NCI-H2107 (cell line): Measurements from ENCODE around the gene XRCC4.
A peak's percentile ranks its signal among the peaks of the same experiment; 100 is the strongest.

Source experiments
- DNase-seq: peaks from one replicate; lab custom pipeline; 2025; lab: John Stamatoyannopoulos, UW

The XRCC4 gene

GRCh38 chr5:83071286-83072051 lies 5.9 kb upstream of the XRCC4 start:
- no peak for DNase-seq

GRCh38 chr5:83072966-83073365 lies 4.4 kb upstream of the XRCC4 start:
- no peak for DNase-seq

- DNase-seq = no peak
These were observed 415 bp downstream of the XRCC4 start for GRCh38 chr5:83077662-83078261.

DNA sequence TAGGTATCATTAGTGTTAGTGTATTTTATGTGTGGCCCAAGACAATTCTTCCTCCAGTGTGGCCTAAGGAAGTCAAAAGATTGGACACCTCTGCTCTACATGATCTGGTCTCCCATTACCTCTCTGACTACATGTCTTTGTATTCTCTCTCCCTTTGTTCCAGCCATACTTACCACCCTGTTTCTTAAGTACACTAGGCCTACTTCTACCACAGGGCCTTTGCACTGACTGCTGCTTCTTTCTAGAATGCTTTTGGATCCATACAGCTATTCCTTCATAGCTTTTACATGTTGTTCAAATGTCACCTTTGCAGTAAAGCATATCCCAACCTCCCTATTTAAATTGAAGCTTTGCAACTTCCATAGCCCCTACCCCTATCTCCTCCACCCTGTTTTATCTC lies 5.4 kb downstream of the XRCC4 start:
- DNase-seq = no peak

DNA sequence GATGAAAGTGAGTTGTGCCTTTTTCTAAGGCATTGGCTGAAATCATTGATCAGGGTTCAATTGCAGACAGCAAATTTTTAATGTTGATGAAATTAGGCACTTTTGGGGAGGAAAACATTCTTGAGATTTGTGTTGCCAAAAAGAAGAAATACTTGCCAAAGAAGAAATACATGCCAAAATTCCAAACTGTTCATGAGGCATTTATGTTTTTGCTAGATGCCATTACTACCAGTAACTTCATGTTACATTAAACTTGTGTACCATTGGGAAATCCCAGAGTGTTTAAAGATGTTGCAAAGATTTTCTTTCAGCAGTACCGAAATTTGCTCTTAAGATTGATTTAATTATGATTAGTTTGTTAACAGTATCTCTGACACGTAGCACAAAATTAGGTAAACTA lies 7.0 kb downstream of the XRCC4 start:
- DNase-seq = no peak

GRCh38 chr5:83085106-83085505 lies 7.8 kb downstream of the XRCC4 start:
- no peak for DNase-seq

- DNase-seq = no peak
These were observed 12.8 kb downstream of the XRCC4 start for GRCh38 chr5:83090169-83090568.

GRCh38 chr5:83092619-83093018 lies 15.3 kb downstream of the XRCC4 start:
- DNase-seq = no peak

GRCh38 chr5:83093692-83094091 lies 16.3 kb downstream of the XRCC4 start:
- no peak for DNase-seq

DNA sequence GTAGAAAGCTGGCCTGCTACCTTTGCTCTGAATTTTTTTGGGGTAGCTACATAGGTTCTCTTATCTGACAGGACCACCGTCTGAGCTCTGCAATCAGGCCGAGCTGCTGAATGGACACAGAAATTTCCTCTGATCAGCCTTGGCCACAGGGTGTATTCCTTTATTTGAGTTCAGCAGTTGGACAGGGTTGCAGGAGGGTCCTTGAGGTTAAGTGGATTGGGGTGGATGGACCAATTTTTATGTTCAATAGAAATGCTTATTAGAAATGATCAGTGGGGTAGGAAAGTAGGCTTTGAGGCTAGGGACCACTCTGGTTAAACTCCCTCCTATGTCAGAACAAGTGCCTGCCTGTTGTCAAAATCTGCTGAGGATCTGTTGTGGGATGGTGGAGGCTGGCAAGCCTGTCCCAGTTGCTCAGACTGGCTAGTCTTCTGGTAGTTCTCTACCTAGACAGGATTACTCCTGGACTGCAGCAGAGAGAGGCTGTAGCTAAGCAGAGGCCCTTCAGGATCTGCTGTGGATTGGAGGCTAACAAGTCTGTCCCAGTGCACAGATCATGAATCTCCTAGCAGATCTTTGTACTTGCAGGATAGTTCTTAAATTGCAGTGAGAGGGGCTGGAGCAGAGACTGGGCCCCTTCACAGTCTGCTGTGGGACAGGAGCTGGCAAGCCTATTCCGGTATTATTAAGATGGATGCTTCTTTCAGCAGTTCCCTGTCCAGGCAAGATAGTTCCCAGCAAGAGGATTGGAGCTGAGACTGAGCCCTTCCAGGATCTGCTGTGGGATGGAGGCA lies 18.0 kb downstream of the XRCC4 start:
- no peak for DNase-seq

DNA sequence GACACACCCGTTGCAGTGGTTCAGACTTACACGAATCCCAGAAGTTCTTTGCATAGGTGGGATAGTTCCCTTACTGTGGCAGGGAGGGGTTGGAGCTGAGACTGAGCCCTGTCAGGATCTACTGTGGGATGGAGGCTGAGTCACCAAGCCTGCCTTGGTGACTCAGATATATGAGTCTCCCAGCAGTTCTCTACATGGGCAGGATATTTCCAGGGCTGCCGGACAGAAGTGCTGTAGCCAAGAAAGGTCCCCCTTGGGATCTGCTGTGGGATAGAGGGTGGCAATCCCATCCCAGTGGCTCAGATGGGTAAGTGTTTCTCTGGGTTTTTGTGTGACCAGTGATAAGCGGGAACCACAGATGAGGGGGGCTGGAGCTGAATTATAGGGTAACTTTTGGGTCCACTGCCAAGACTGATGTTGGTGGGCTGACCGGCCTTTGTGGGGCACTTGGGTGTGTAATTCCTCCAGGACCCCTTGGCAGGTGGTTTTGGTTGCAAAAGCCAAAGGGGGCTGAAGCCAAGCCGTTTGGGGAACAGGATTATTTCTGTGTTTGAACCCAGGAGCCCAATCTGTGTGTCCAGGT lies 18.7 kb downstream of the XRCC4 start:
- no peak for DNase-seq

DNA sequence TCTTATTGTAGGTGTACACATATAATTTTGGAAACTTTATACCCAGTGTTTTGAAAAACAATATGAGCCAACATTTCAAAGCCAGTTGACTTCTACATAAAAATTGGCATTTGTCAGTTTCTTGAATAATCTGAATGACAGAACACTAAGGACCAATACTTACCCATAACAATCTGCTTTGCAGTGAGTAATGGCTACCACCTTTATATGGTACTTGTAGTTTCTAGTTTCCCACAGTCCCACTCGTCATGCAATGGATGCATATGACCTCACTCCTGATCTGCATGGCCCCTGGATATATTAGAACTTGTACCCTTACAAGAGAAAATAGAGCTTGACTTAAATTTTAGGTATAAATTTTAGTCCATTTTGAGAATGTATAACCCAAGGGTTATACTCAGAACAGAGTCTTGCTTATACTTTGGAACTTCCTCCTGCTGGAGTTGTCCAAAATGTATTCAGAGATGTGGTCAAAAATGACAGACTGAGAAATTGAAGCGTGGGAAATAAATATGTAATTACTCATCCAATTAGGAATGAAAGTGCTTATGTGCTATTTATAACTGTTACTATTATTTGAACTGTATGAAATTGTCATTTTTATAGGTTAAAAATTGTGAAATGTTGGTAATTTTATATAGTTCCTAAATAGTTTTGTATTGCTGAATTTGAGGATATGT lies 19.5 kb downstream of the XRCC4 start:
- DNase-seq = no peak

DNA sequence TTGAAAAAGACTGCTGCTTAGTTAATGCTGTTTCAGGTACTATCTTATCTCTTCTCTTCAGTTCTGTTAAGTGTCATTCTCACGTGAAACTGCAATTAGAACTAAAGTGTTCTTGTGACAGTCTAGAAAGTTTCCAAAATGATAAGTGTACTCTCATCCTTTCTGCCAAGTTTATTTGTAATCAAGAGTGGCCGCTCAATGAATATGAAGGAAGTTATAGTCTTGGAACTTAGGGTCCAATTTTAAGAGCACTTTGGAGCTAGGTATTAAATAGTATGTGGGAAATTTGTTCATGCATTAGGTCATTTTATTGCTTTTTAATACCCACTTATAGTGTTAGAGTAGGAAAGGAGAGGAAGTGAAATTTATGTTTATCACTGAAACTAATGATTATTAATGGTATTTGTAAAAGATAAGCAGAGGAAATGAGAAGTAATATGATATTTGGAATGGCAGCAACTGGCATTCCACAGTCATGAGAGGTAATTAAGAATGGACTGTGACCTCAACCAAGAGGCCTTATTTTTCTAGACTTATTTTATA lies 20.4 kb downstream of the XRCC4 start:
- no peak for DNase-seq

GRCh38 chr5:83099001-83099400 lies 21.7 kb downstream of the XRCC4 start:
- DNase-seq = peak; percentile 0

DNA sequence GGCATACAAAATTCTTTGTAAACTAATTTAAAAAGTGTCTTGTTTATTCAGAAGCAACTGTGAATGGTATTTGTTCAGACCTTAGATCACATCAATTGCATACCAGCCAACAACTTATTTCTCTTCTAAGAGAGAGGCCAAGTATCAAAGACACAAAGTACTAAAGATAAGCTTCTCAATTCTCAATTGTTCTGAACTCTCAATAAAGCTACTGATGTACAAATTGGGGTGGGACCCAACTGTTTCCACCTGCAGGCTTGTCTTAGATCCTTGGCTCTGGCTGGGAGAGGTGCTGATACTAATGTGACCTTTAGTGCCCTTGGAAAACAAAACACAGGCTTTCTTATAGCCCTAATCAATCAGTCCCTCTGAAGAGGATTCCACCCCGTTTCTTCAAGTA lies 22.1 kb downstream of the XRCC4 start:
- no peak for DNase-seq

GRCh38 chr5:83101514-83101913 lies 24.2 kb downstream of the XRCC4 start:
- DNase-seq = no peak

- DNase-seq = no peak
These were observed 25.1 kb downstream of the XRCC4 start for GRCh38 chr5:83102364-83102980.

DNA sequence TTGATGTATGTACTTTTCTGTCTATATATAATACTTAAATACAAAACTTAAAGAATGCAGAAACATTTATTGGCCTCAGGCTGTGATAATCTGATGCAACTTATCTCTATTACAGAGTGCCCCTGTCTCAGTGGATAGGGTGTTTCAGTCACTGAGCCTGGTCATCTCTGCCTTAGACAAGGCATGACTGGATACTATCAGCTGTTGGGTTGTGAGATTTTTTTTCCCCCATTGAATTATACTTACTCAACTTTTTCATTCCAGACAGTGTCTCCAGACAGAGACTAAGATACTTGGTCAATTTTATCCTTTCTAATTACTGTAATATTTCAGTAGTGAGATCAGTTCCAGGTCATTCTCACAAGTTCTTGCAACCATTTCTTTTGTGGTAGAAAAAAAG lies 26.7 kb downstream of the XRCC4 start:
- DNase-seq = no peak

- DNase-seq = no peak
These were observed 30.5 kb downstream of the XRCC4 start for GRCh38 chr5:83107692-83108420.

- DNase-seq = no peak
These were observed 32.0 kb downstream of the XRCC4 start for GRCh38 chr5:83109380-83109779.

DNA sequence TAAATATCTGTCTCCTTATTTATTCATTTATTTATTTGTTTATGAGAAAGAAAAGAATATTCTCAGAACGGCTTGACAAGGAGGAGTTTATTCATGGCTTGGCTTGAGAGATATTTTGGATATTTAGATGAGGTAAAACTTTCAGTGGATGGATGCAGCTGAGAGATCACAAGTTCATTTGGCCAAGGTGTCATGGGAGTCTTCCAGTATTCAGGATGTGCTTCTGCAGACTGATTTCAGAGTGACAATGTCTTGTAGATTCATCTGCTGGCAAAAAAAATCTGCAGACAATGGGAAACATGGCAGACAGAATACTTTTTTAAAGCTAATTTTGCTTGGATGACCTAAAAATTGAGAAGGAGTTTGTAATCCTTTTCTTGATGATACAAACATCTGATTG lies 38.5 kb downstream of the XRCC4 start:
- no peak for DNase-seq
